HepG2 (cell line): ENCODE results near the gene GNG7. TPM values are rescaled to one million over a fixed set of nuclear protein-coding genes. Genes with fewer than 3 reads are reported as not detected.

ENCODE experiments used
- ATAC-seq: fragments of 200-7000 bp; cut with Tn5 transposase; 3 replicates; pipeline ENCODE4 v1.9.1; 2020; ENCODE audit warnings: mild to moderate bottlenecking, moderate library complexity
- BruUV-seq: library from RNA; stranded (reverse); fragments of 400-500 nt; replicated peaks from 2 replicates; lab custom pipeline; 2021; lab: Mats Ljungman, UMichigan
- CTCF ChIA-PET: fragments of 300-600 bp; formaldehyde crosslinking; extraction: SDS; loops from one replicate; lab custom pipeline; 2021; ENCODE audit warnings: low total read pairs, inconsistent platforms, low intra/inter-chr PET ratio; lab: Yijun Ruan, JAX
- POLR2A ChIA-PET: fragments of 350-600 bp; sonication (Branson Sonifier 250); formaldehyde crosslinking; loops from one replicate; lab custom pipeline; 2020; ENCODE audit warnings: antibody characterized with exemption, inconsistent platforms; lab: Yijun Ruan, JAX
- DNase-seq: peaks from one replicate; pipeline ENCODE4 v3.0.0-alpha.2; 2015; ENCODE audit warnings: low spot score
- FAIRE-seq: peaks from 3 replicates; lab custom pipeline; 2011; peaks lifted over from hg19 to GRCh38; lab: Jason Lieb, UNC
- H2AFZ ChIP-seq: one replicate; pipeline ENCODE4 v1.6.1; 2011; ENCODE audit warnings: low read length, inconsistent platforms
- H3K27ac ChIP-seq: fragments of 300-600 bp; 3 replicates; pipeline ENCODE4 v1.8.0; 2011; ENCODE audit warnings: mixed run types, mild to moderate bottlenecking, mixed read lengths, low read length, inconsistent platforms; ENCODE audit not compliant: insufficient read depth; ENCODE audit errors: extremely low read length
- H3K27me3 ChIP-seq, 2 experiments: fragments of 200-600 bp in 1 of 2; 2 replicates in 1 of 2; 3 replicates in 1 of 2; pipeline versions ENCODE4 v1.6.0 to v1.8.0; 2011; ENCODE audit warnings: low read length in 2 of 2, mild to moderate bottlenecking in 2 of 2, moderate library complexity in 2 of 2, inconsistent platforms in 1 of 2; ENCODE audit not compliant: insufficient read depth in 2 of 2, control insufficient read depth in 1 of 2
- H3K36me3 ChIP-seq, 2 experiments: fragments of 200-600 bp in 1 of 2; replicated peaks in 1 of 2; 2 replicates in 1 of 2; 3 replicates in 1 of 2; pipeline versions ENCODE4 v1.5.1 to v1.8.0; 2011; ENCODE audit warnings: low read length in 2 of 2, inconsistent platforms in 1 of 2; ENCODE audit not compliant: insufficient read depth in 2 of 2, control insufficient read depth in 1 of 2
- H3K4me1 ChIP-seq: 2 replicates; pipeline ENCODE4 v1.5.1; 2012; ENCODE audit warnings: low read length, inconsistent platforms; ENCODE audit not compliant: insufficient read depth
- H3K4me2 ChIP-seq: 2 replicates; pipeline ENCODE4 v1.6.0; 2011; ENCODE audit warnings: low read depth, low read length, inconsistent platforms
- H3K4me3 ChIP-seq, 3 experiments: fragments of 200-600 bp in 1 of 3; sonication (generic), shearing (Covaris generic) in 1 of 3; replicated peaks in 1 of 3; 2 replicates each; pipeline ENCODE4 v1.5.1; 2011 to 2016; ENCODE audit warnings: low read length in 3 of 3, inconsistent platforms in 2 of 3, low read depth in 2 of 3, mild to moderate bottlenecking in 2 of 3, control low read depth in 1 of 3, mixed read lengths in 1 of 3; ENCODE audit not compliant: insufficient read depth in 1 of 3
- H3K79me2 ChIP-seq: one replicate; pipeline ENCODE4 v1.6.1; 2011; ENCODE audit warnings: low read length, inconsistent platforms; ENCODE audit not compliant: insufficient read depth
- H3K9ac ChIP-seq: 2 replicates; pipeline ENCODE4 v1.6.0; 2011; ENCODE audit warnings: mild to moderate bottlenecking, low read depth, low read length, inconsistent platforms; ENCODE audit not compliant: insufficient read depth
- H3K9me3 ChIP-seq: 2 replicates; pipeline ENCODE4 v1.5.1; 2012; ENCODE audit warnings: mild to moderate bottlenecking, low read length
- H4K20me1 ChIP-seq: 2 replicates; pipeline ENCODE4 v1.6.0; 2011; ENCODE audit warnings: inconsistent platforms, mild to moderate bottlenecking, low read length, moderate library complexity; ENCODE audit not compliant: insufficient read depth
- CCAR2 ChIP-seq: fragments of 200-400 bp; formaldehyde crosslinking; optimal IDR thresholded peaks from 2 replicates; pipeline ENCODE3; 2018; ENCODE audit warnings: low read depth, mild to moderate bottlenecking, low read length, moderate library complexity
- FOXK2 ChIP-seq: fragments of 450-650 bp; IDR thresholded peaks from 2 replicates; pipeline ENCODE4 v1.6.1; 2016
- HOXA9 ChIP-seq: sonication (generic); formaldehyde crosslinking; IDR thresholded peaks from 2 replicates; pipeline ENCODE4 v1.8.1; 2022; ENCODE audit warnings: missing genetic modification reagents, mild to moderate bottlenecking, moderate library complexity, borderline replicate concordance
- PITX1 ChIP-seq: sonication (generic); formaldehyde crosslinking; IDR thresholded peaks from 2 replicates; pipeline ENCODE4 v1.5.1; 2020; ENCODE audit warnings: mild to moderate bottlenecking, missing genetic modification reagents
- SATB2 ChIP-seq: sonication (generic); formaldehyde crosslinking; IDR thresholded peaks from 2 replicates; pipeline ENCODE4 v1.5.0; 2020; ENCODE audit warnings: missing genetic modification reagents
- WGBS: methylation state at CpG from one replicate; pipeline ENCODE4 v1.1.6; 2017; ENCODE audit warnings: low lambda C conversion rate; 5-methylcytosine and 5-hydroxymethylcytosine counted together
- in situ Hi-C: cut with HindIII; loops from 2 replicates; pipeline ENCODE4 v1.10.0; 2017; ENCODE audit warnings: low pct_unique_long_range_greater_than_20kb; ENCODE audit not compliant: extremely low pct_ligation_motif_present
- intact Hi-C: fragments of 100-400 bp; cut with micrococcal nuclease; formaldehyde crosslinking; loops from one replicate; pipeline ENCODE4 v1.10.0; 2022; ENCODE audit not compliant: unreplicated experiment
- polyA plus RNA-seq, 8 experiments: library from polyadenylated mRNA; depleted of rRNA in 3 of 8; stranded (reverse) in 7 of 8; unstranded in 1 of 8; fragments of >200 nt; fragmentation: Illumina TruSeq in 4 of 8; extraction: Trizol in 4 of 8; gene quantifications; 2 replicates each; pipeline versions ENCODE4 v1.2.1 to v1.2.3, GENCODE V29; 2011 to 2016; ENCODE audit warnings: low read depth in 4 of 8, missing spikeins in 1 of 8, mixed read lengths in 1 of 8; ENCODE audit not compliant: insufficient read depth in 1 of 8
- total RNA-seq, 5 experiments: library from RNA; depleted of rRNA; stranded (reverse); fragments of >200 nt; fragmentation: Illumina TruSeq; extraction: Trizol; gene quantifications; 2 replicates each; pipeline ENCODE4 v1.2.3, GENCODE V29; 2016; ENCODE audit warnings: low read depth in 1 of 5
- TF ChIP-seq, protein P1 (sequence below): sonication (generic); formaldehyde crosslinking; IDR thresholded peaks from 2 replicates; pipeline ENCODE4 v1.5.1; 2020; ENCODE audit warnings: mild to moderate bottlenecking, missing genetic modification reagents, borderline replicate concordance
- TF ChIP-seq, protein P2 (sequence below): sonication (generic); formaldehyde crosslinking; IDR thresholded peaks from 2 replicates; pipeline ENCODE4 v1.4.0; 2020; ENCODE audit warnings: mild to moderate bottlenecking, missing genetic modification reagents

GNG7 gene
- total and polyA plus RNA-seq, 2 of the 13 experiments (the other 11 are each of a cell fraction or from before 2014, with no cell fraction given): 1.4 to 3.3 TPM

DNA sequence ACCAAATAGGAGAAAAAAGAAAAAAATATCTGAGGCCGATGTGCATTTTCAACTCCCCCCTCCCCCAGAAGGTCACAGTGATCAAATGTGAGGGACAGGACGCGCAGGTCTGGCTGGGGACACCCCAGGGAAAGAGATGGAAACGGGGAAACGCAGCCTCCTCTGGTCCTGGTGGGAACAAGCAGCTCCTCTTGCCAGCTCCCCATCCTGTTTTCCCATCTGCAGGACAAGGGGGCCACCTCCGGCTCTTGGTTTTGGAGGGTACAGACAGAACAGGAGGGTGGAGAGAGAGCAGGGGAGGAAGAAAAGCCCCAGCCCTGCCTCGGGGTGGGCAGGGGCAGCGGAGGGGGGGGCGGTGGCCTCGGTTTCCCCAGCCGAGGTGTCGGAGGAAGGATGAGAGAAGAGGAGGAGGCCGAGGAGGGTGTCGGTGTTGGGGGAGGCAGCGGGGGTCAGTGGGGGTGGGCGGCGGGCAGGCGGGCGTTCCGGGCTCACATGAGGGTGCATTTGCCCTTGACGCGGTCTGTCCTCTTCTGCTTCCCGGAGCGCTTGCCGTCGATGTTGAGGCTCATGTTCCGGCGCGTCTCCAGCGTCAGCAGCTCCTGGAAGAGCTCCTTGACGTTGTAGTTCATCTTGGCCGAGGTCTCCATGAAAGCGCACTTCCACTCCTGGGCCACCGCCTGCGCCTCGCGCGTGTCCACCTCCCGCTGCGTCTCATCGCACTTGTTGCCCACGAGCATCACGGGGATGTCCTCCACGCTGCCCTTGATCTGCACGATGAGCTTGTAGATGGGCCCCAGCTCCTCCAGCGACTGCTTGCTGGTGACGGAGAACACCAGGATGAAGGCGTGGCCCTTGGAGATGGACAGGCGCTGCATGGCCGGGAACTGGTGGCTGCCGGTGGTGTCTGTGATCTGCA lies 14.5 kb upstream of the GNG7 start (continued):
- TF ChIP-seq, protein P1, sequence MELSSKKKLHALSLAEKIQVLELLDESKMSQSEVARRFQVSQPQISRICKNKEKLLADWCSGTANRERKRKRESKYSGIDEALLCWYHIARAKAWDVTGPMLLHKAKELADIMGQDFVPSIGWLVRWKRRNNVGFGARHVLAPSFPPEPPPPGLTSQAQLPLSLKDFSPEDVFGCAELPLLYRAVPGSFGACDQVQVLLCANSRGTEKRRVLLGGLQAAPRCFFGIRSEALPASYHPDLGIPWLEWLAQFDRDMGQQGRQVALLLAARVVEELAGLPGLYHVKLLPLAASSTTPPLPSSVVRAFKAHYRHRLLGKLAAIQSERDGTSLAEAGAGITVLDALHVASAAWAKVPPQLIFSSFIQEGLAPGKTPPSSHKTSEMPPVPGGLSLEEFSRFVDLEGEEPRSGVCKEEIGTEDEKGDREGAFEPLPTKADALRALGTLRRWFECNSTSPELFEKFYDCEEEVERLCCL: no peak
- TF ChIP-seq FOXK2 (no peak), SATB2 (no peak)
- TF ChIP-seq, protein P2, sequence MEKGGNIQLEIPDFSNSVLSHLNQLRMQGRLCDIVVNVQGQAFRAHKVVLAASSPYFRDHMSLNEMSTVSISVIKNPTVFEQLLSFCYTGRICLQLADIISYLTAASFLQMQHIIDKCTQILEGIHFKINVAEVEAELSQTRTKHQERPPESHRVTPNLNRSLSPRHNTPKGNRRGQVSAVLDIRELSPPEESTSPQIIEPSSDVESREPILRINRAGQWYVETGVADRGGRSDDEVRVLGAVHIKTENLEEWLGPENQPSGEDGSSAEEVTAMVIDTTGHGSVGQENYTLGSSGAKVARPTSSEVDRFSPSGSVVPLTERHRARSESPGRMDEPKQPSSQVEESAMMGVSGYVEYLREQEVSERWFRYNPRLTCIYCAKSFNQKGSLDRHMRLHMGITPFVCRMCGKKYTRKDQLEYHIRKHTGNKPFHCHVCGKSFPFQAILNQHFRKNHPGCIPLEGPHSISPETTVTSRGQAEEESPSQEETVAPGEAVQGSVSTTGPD: no peak

DNA sequence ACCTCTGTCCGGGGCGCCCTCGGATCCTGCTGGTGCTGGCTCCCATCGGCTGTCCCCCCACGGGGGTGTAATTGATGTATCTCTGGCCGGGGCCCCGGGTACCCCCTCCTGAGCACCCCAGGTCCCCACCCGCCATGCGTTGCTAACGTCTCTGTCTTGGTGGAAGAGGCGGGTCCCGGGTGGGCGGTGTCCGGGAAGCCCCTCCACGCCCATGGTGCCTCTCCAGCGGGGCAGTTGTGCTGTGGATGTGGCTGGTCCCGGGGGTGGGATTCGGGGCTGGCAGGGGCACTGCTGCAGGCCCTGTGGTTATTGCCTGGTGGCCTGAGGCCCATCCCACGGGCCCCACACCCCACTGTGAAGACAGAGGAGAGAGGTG lies 13.8 kb upstream of the GNG7 start:
- CTCF ChIA-PET: no interaction called here
- FAIRE-seq (no peak), DNase-seq (no peak), ATAC-seq (no peak)
- intact Hi-C loops (no loop called here), in situ Hi-C loops (no loop called here)
- H3K4me1 ChIP-seq: peaks cover 11% of the 10 kb centered on the region
- no peak for TF ChIP-seq PITX1 (CRISPR knock-in tag)
- no peak for TF ChIP-seq CCAR2
- TF ChIP-seq HOXA9 (CRISPR knock-in tag): no peak
- H2AFZ ChIP-seq: no peak overlapping the region
- peaks cover 8% of the 10 kb centered on the region for H3K9me3 ChIP-seq
- H4K20me1 ChIP-seq: no peaks in the 10 kb centered on the region
- no peak overlapping the region for H3K9ac ChIP-seq
- no peak overlapping the region for H3K4me2 ChIP-seq
- no peak overlapping the region for H3K27ac ChIP-seq
- no peaks in the 10 kb centered on the region for H3K36me3 ChIP-seq
- H3K79me2 ChIP-seq: no peaks in the 10 kb centered on the region
- POLR2A ChIA-PET: no interaction called here
- 20% methylated on average over 1 of the region's 19 CpGs for WGBS
- H3K4me3 ChIP-seq: no peak overlapping the region
- BruUV-seq: no TSS peak
- peaks cover 6 to 41% of the 10 kb centered on the region in 2 experiments; a peak in 4 of 5 replicates for H3K27me3 ChIP-seq
